Measurements from ENCODE around the gene HCN3.

HCN3 gene

GRCh38 chr1:155321639-155322503 is 44.6 kb downstream of the HCN3 start:
- H3K36me3 ChIP-seq (ENCODE audit: control insufficient read depth in 1 of 2, insufficient read depth in 2 of 2, low read length in 2 of 2) = peaks cover 5 to 23% of the 10 kb centered on the region in 2 donors
- H3K4me3 ChIP-seq (ENCODE audit: low read depth in 1 of 2, low read length in 2 of 2) = peak overlapping the region; percentile 66 to 95
- peak overlapping the region in 1 of 2 donors; percentile 8 for H3K9ac ChIP-seq (ENCODE audit: low read depth in 1 of 2, low read length in 2 of 2)
- peaks cover 41 to 48% of the 10 kb centered on the region in 2 donors for H3K4me1 ChIP-seq (ENCODE audit: control insufficient read depth in 1 of 2, insufficient read depth in 2 of 2, low read length in 2 of 2)
- no peaks in the 10 kb centered on the region for H3K9me3 ChIP-seq (ENCODE audit: control insufficient read depth in 1 of 2, low read length in 2 of 2)
- H3K27ac ChIP-seq (ENCODE audit: low read depth, low read length) = no peak overlapping the region
- no peaks in the 10 kb centered on the region for H3K27me3 ChIP-seq (ENCODE audit: control insufficient read depth in 1 of 2, insufficient read depth in 2 of 2, low read length in 2 of 2)

GRCh38 chr1:155322571-155322952 is 45.3 kb downstream of the HCN3 start:
- no peaks in the 10 kb centered on the region for H3K9me3 ChIP-seq (ENCODE audit: control insufficient read depth in 1 of 2, low read length in 2 of 2)
- no peaks in the 10 kb centered on the region for H3K27me3 ChIP-seq (ENCODE audit: control insufficient read depth in 1 of 2, insufficient read depth in 2 of 2, low read length in 2 of 2)
- peak overlapping the region; percentile 54 for H3K27ac ChIP-seq (ENCODE audit: low read depth, low read length)
- H3K4me3 ChIP-seq (ENCODE audit: low read depth in 1 of 2, low read length in 2 of 2) = peak overlapping the region; percentile 66 to 95
- peaks cover 9 to 30% of the 10 kb centered on the region in 2 donors for H3K36me3 ChIP-seq (ENCODE audit: control insufficient read depth in 1 of 2, insufficient read depth in 2 of 2, low read length in 2 of 2)
- H3K9ac ChIP-seq (ENCODE audit: low read depth in 1 of 2, low read length in 2 of 2) = peak overlapping the region; percentile 15 to 80
- peaks cover 36 to 48% of the 10 kb centered on the region in 2 donors for H3K4me1 ChIP-seq (ENCODE audit: control insufficient read depth in 1 of 2, insufficient read depth in 2 of 2, low read length in 2 of 2)

GRCh38 chr1:155322953-155323728 is 45.9 kb downstream of the HCN3 start:
- Histone ChIP-seq H3K9me3 (ENCODE audit: control insufficient read depth in 1 of 2, low read length in 2 of 2) (no peaks in the 10 kb centered on the region), H3K4me3 (ENCODE audit: low read depth in 1 of 2, low read length in 2 of 2) (peak overlapping the region; percentile 93 to 95), H3K9ac (ENCODE audit: low read depth in 1 of 2, low read length in 2 of 2) (peak overlapping the region; percentile 71 to 80), H3K4me1 (ENCODE audit: control insufficient read depth in 1 of 2, insufficient read depth in 2 of 2, low read length in 2 of 2) (peaks cover 36 to 48% of the 10 kb centered on the region in 2 donors), H3K27ac (ENCODE audit: low read depth, low read length) (peak overlapping the region; percentile 98), H3K36me3 (ENCODE audit: control insufficient read depth in 1 of 2, insufficient read depth in 2 of 2, low read length in 2 of 2) (peaks cover 13 to 28% of the 10 kb centered on the region in 2 donors), H3K27me3 (ENCODE audit: control insufficient read depth in 1 of 2, insufficient read depth in 2 of 2, low read length in 2 of 2) (no peaks in the 10 kb centered on the region)

- peak overlapping the region; percentile 93 to 95 for H3K4me3 ChIP-seq (ENCODE audit: low read depth in 1 of 2, low read length in 2 of 2)
- peaks cover 13 to 26% of the 10 kb centered on the region in 2 donors for H3K36me3 ChIP-seq (ENCODE audit: control insufficient read depth in 1 of 2, insufficient read depth in 2 of 2, low read length in 2 of 2)
- peaks cover 36 to 48% of the 10 kb centered on the region in 2 donors for H3K4me1 ChIP-seq (ENCODE audit: control insufficient read depth in 1 of 2, insufficient read depth in 2 of 2, low read length in 2 of 2)
- peak overlapping the region; percentile 80 to 91 for H3K9ac ChIP-seq (ENCODE audit: low read depth in 1 of 2, low read length in 2 of 2)
- H3K27me3 ChIP-seq (ENCODE audit: control insufficient read depth in 1 of 2, insufficient read depth in 2 of 2, low read length in 2 of 2) = no peaks in the 10 kb centered on the region
- H3K9me3 ChIP-seq (ENCODE audit: control insufficient read depth in 1 of 2, low read length in 2 of 2) = no peaks in the 10 kb centered on the region
- H3K27ac ChIP-seq (ENCODE audit: low read depth, low read length) = peak overlapping the region; percentile 98
These were observed 46.4 kb downstream of the HCN3 start for GRCh38 chr1:155323729-155324036.

- H3K4me1 ChIP-seq (ENCODE audit: control insufficient read depth in 1 of 2, insufficient read depth in 2 of 2, low read length in 2 of 2) = peaks cover 36 to 48% of the 10 kb centered on the region in 2 donors
- no peaks in the 10 kb centered on the region for H3K9me3 ChIP-seq (ENCODE audit: control insufficient read depth in 1 of 2, low read length in 2 of 2)
- peak overlapping the region; percentile 80 to 95 for H3K9ac ChIP-seq (ENCODE audit: low read depth in 1 of 2, low read length in 2 of 2)
- peak overlapping the region; percentile 93 to 95 for H3K4me3 ChIP-seq (ENCODE audit: low read depth in 1 of 2, low read length in 2 of 2)
- peak overlapping the region; percentile 98 for H3K27ac ChIP-seq (ENCODE audit: low read depth, low read length)
- peaks cover 13 to 22% of the 10 kb centered on the region in 2 donors for H3K36me3 ChIP-seq (ENCODE audit: control insufficient read depth in 1 of 2, insufficient read depth in 2 of 2, low read length in 2 of 2)
- no peaks in the 10 kb centered on the region for H3K27me3 ChIP-seq (ENCODE audit: control insufficient read depth in 1 of 2, insufficient read depth in 2 of 2, low read length in 2 of 2)
These were observed 46.9 kb downstream of the HCN3 start for GRCh38 chr1:155324037-155324716.

GRCh38 chr1:155324717-155325602 is 47.7 kb downstream of the HCN3 start:
- no peaks in the 10 kb centered on the region for H3K9me3 ChIP-seq (ENCODE audit: control insufficient read depth in 1 of 2, low read length in 2 of 2)
- peaks cover 9 to 17% of the 10 kb centered on the region in 2 donors for H3K36me3 ChIP-seq (ENCODE audit: control insufficient read depth in 1 of 2, insufficient read depth in 2 of 2, low read length in 2 of 2)
- H3K4me3 ChIP-seq (ENCODE audit: low read depth in 1 of 2, low read length in 2 of 2) = peak overlapping the region; percentile 93 to 95
- peak overlapping the region; percentile 80 to 95 for H3K9ac ChIP-seq (ENCODE audit: low read depth in 1 of 2, low read length in 2 of 2)
- H3K27ac ChIP-seq (ENCODE audit: low read depth, low read length) = peak overlapping the region; percentile 51
- H3K27me3 ChIP-seq (ENCODE audit: control insufficient read depth in 1 of 2, insufficient read depth in 2 of 2, low read length in 2 of 2) = no peaks in the 10 kb centered on the region
- H3K4me1 ChIP-seq (ENCODE audit: control insufficient read depth in 1 of 2, insufficient read depth in 2 of 2, low read length in 2 of 2) = peaks cover 36 to 40% of the 10 kb centered on the region in 2 donors

- Histone ChIP-seq H3K27me3 (ENCODE audit: control insufficient read depth in 1 of 2, insufficient read depth in 2 of 2, low read length in 2 of 2) (no peaks in the 10 kb centered on the region), H3K36me3 (ENCODE audit: control insufficient read depth in 1 of 2, insufficient read depth in 2 of 2, low read length in 2 of 2) (peaks cover 11 to 21% of the 10 kb centered on the region in 2 donors), H3K4me3 (ENCODE audit: low read depth in 1 of 2, low read length in 2 of 2) (peak overlapping the region; percentile 93 to 95), H3K9ac (ENCODE audit: low read depth in 1 of 2, low read length in 2 of 2) (peak overlapping the region; percentile 80 to 95), H3K9me3 (ENCODE audit: control insufficient read depth in 1 of 2, low read length in 2 of 2) (no peaks in the 10 kb centered on the region), H3K27ac (ENCODE audit: low read depth, low read length) (no peak overlapping the region), H3K4me1 (ENCODE audit: control insufficient read depth in 1 of 2, insufficient read depth in 2 of 2, low read length in 2 of 2) (peaks cover 33 to 35% of the 10 kb centered on the region in 2 donors)
These were observed 48.3 kb downstream of the HCN3 start for GRCh38 chr1:155325603-155325893.

GRCh38 chr1:155326020-155326526 is 48.8 kb downstream of the HCN3 start:
- Histone ChIP-seq H3K27ac (ENCODE audit: low read depth, low read length) (no peak overlapping the region), H3K9me3 (ENCODE audit: control insufficient read depth in 1 of 2, low read length in 2 of 2) (no peaks in the 10 kb centered on the region), H3K36me3 (ENCODE audit: control insufficient read depth in 1 of 2, insufficient read depth in 2 of 2, low read length in 2 of 2) (peaks cover 16 to 27% of the 10 kb centered on the region in 2 donors), H3K4me1 (ENCODE audit: control insufficient read depth in 1 of 2, insufficient read depth in 2 of 2, low read length in 2 of 2) (peaks cover 30% of the 10 kb centered on the region in 2 donors), H3K9ac (ENCODE audit: low read depth in 1 of 2, low read length in 2 of 2) (peak overlapping the region in 1 of 2 donors; percentile 80), H3K4me3 (ENCODE audit: low read depth in 1 of 2, low read length in 2 of 2) (peak overlapping the region in 1 of 2 donors; percentile 95), H3K27me3 (ENCODE audit: control insufficient read depth in 1 of 2, insufficient read depth in 2 of 2, low read length in 2 of 2) (no peaks in the 10 kb centered on the region)

GRCh38 chr1:155326631-155327037 is 49.4 kb downstream of the HCN3 start:
- Histone ChIP-seq H3K9ac (ENCODE audit: low read depth in 1 of 2, low read length in 2 of 2) (no peak overlapping the region), H3K27ac (ENCODE audit: low read depth, low read length) (no peak overlapping the region), H3K27me3 (ENCODE audit: control insufficient read depth in 1 of 2, insufficient read depth in 2 of 2, low read length in 2 of 2) (no peaks in the 10 kb centered on the region), H3K36me3 (ENCODE audit: control insufficient read depth in 1 of 2, insufficient read depth in 2 of 2, low read length in 2 of 2) (peaks cover 20 to 31% of the 10 kb centered on the region in 2 donors), H3K4me1 (ENCODE audit: control insufficient read depth in 1 of 2, insufficient read depth in 2 of 2, low read length in 2 of 2) (peaks cover 24 to 25% of the 10 kb centered on the region in 2 donors), H3K4me3 (ENCODE audit: low read depth in 1 of 2, low read length in 2 of 2) (no peak overlapping the region), H3K9me3 (ENCODE audit: control insufficient read depth in 1 of 2, low read length in 2 of 2) (no peaks in the 10 kb centered on the region)

All from duodenal mucosa (tissue), 2 donors.